ENCODE data around the gene EXOC3L4.

Gene EXOC3L4

DNA sequence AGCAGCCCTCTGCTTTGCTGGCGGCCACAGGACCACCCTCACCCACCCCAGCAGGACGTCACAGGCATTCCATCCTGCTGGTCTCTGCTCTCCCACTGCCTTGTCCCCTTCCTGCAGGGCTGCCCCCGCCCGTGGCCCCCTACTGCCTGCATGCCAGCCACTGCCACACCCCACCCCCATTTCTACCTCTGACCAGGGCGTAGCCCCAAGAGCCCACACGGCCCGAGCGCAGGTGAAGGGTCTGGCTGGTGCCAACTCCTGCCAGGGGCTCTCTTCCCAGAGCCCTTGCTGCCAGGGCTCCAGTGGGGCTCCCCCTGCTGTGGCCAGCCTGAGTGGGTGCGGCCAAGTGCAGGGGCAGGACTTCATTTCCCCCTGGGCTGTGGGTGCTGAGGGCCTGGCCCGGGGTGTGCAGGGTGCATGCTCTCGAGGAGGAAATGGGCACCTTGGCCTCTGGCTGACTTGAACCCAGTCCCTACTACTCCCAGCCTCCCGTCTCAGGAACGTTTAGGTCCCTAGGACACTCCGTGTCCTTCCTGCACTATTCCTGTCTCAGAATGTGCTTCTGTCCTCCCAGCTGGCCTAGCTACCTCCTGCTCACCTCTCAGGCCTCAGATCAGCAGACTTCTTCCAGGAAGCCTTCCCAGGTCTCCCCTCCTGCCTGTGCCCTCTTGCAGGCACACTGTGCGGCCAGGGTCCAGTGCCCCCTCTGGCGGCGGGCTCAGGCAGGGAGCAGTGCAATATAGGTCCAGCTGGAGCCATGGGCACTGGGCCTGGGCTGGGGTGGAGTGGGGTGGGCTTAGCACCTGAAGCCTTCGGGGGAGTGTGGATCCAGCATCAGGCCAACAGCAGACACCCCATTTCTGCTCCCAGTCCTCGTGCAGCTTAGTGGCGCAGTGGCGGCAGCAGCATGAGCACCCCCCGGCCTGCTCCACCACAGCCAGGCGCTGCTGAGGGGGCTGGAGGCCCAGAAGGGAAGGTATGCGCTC, 9.1 kb upstream of the EXOC3L4 start:
- WGBS = 83% methylated on average over 24 of the region's 24 CpGs
- H3K4me1 ChIP-seq (ENCODE audit: insufficient read depth, low read length) = no peaks in the 10 kb centered on the region
- H3K9me3 ChIP-seq (ENCODE audit: insufficient read depth, low read depth, low read length) = no peaks in the 10 kb centered on the region
- H3K36me3 ChIP-seq (ENCODE audit: insufficient read depth, low read length) = no peaks in the 10 kb centered on the region
- peaks cover 50% of the 10 kb centered on the region for H3K27me3 ChIP-seq (ENCODE audit: insufficient read depth, low read length)
- H3K4me3 ChIP-seq (ENCODE audit: low read length) = no peak overlapping the region
- no peak overlapping the region for H3K27ac ChIP-seq (ENCODE audit: low read depth, low read length)
- no peak overlapping the region for H3K9ac ChIP-seq (ENCODE audit: low read depth, low read length)

DNA sequence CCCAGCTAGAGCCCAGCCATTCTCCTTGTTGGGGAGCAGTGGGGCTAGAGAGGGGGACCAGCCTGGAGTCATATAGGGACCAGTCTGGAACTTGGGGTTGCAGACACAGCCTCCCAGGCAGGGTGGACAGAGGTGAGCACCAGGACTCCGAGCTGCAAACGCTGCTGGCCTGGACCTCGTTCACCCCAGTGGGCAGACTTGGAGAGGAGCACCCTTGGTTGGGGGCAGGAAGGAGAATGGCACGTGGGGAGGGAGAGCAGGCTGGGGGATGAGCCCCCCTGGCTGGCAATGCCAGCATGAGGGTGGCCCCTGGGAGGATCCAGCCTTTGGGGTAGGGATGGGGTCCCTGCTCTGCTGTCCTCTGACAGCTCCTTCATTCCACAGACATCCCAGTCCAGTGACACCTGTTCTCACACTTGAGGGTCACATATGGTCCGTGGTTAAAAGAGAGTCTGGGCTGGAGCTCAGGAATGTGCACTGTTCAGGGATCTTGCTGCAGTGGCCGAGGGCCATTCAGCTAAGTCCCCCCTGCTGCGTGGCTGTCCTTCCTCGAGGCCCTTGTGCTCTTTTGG, 7.7 kb upstream of the EXOC3L4 start:
- Histone ChIP-seq H3K36me3 (ENCODE audit: insufficient read depth, low read length) (no peaks in the 10 kb centered on the region), H3K27me3 (ENCODE audit: insufficient read depth, low read length) (peaks cover 49% of the 10 kb centered on the region), H3K27ac (ENCODE audit: low read depth, low read length) (no peak overlapping the region), H3K9me3 (ENCODE audit: insufficient read depth, low read depth, low read length) (no peaks in the 10 kb centered on the region), H3K4me3 (ENCODE audit: low read length) (no peak overlapping the region), H3K4me1 (ENCODE audit: insufficient read depth, low read length) (no peaks in the 10 kb centered on the region), H3K9ac (ENCODE audit: low read depth, low read length) (no peak overlapping the region)
- whole genome bisulfite sequencing = 86% methylated on average over 8 of the region's 8 CpGs

- Histone ChIP-seq H3K4me1 (ENCODE audit: insufficient read depth, low read length) (no peaks in the 10 kb centered on the region), H3K36me3 (ENCODE audit: insufficient read depth, low read length) (no peaks in the 10 kb centered on the region), H3K9me3 (ENCODE audit: insufficient read depth, low read depth, low read length) (no peaks in the 10 kb centered on the region), H3K27me3 (ENCODE audit: insufficient read depth, low read length) (peaks cover 45% of the 10 kb centered on the region), H3K27ac (ENCODE audit: low read depth, low read length) (no peak overlapping the region), H3K9ac (ENCODE audit: low read depth, low read length) (no peak overlapping the region), H3K4me3 (ENCODE audit: low read length) (no peak overlapping the region)
- 68% methylated on average over 13 of the region's 13 CpGs for WGBS
These were observed 7.1 kb upstream of the EXOC3L4 start for GRCh38 chr14:103087343-103087835.

- no peaks in the 10 kb centered on the region for H3K4me1 ChIP-seq (ENCODE audit: insufficient read depth, low read length)
- no peaks in the 10 kb centered on the region for H3K36me3 ChIP-seq (ENCODE audit: insufficient read depth, low read length)
- no peak overlapping the region for H3K27ac ChIP-seq (ENCODE audit: low read depth, low read length)
- no peak overlapping the region for H3K9ac ChIP-seq (ENCODE audit: low read depth, low read length)
- H3K27me3 ChIP-seq (ENCODE audit: insufficient read depth, low read length) = peaks cover 32% of the 10 kb centered on the region
- WGBS = 93% methylated on average over 6 of the region's 6 CpGs
- H3K9me3 ChIP-seq (ENCODE audit: insufficient read depth, low read depth, low read length) = no peaks in the 10 kb centered on the region
- H3K4me3 ChIP-seq (ENCODE audit: low read length) = no peak overlapping the region
These were observed 5.6 kb upstream of the EXOC3L4 start for GRCh38 chr14:103088921-103089320.

- H3K27me3 ChIP-seq (ENCODE audit: insufficient read depth, low read length) = peaks cover 24% of the 10 kb centered on the region
- no peak overlapping the region for H3K27ac ChIP-seq (ENCODE audit: low read depth, low read length)
- 88% methylated on average over 28 of the region's 28 CpGs for WGBS
- H3K4me1 ChIP-seq (ENCODE audit: insufficient read depth, low read length) = no peaks in the 10 kb centered on the region
- no peaks in the 10 kb centered on the region for H3K36me3 ChIP-seq (ENCODE audit: insufficient read depth, low read length)
- no peak overlapping the region for H3K9ac ChIP-seq (ENCODE audit: low read depth, low read length)
- H3K4me3 ChIP-seq (ENCODE audit: low read length) = no peak overlapping the region
- H3K9me3 ChIP-seq (ENCODE audit: insufficient read depth, low read depth, low read length) = no peaks in the 10 kb centered on the region
These were observed 4.9 kb upstream of the EXOC3L4 start for GRCh38 chr14:103089386-103090335.

- no peak overlapping the region for H3K9ac ChIP-seq (ENCODE audit: low read depth, low read length)
- H3K27me3 ChIP-seq (ENCODE audit: insufficient read depth, low read length) = peaks cover 20% of the 10 kb centered on the region
- H3K4me1 ChIP-seq (ENCODE audit: insufficient read depth, low read length) = no peaks in the 10 kb centered on the region
- no peaks in the 10 kb centered on the region for H3K36me3 ChIP-seq (ENCODE audit: insufficient read depth, low read length)
- no peaks in the 10 kb centered on the region for H3K9me3 ChIP-seq (ENCODE audit: insufficient read depth, low read depth, low read length)
- H3K4me3 ChIP-seq (ENCODE audit: low read length) = peak overlapping the region; percentile 56
- no peak overlapping the region for H3K27ac ChIP-seq (ENCODE audit: low read depth, low read length)
- 89% methylated on average over 10 of the region's 12 CpGs for WGBS
These were observed 4.0 kb upstream of the EXOC3L4 start for GRCh38 chr14:103090481-103091020.

GRCh38 chr14:103091041-103091882, 3.3 kb upstream of the EXOC3L4 start:
- Histone ChIP-seq H3K36me3 (ENCODE audit: insufficient read depth, low read length) (no peaks in the 10 kb centered on the region), H3K27me3 (ENCODE audit: insufficient read depth, low read length) (peaks cover 20% of the 10 kb centered on the region), H3K4me3 (ENCODE audit: low read length) (peak overlapping the region; percentile 56), H3K9ac (ENCODE audit: low read depth, low read length) (no peak overlapping the region), H3K9me3 (ENCODE audit: insufficient read depth, low read depth, low read length) (no peaks in the 10 kb centered on the region), H3K27ac (ENCODE audit: low read depth, low read length) (no peak overlapping the region), H3K4me1 (ENCODE audit: insufficient read depth, low read length) (no peaks in the 10 kb centered on the region)
- 11% methylated on average over 63 of the region's 69 CpGs for WGBS

DNA sequence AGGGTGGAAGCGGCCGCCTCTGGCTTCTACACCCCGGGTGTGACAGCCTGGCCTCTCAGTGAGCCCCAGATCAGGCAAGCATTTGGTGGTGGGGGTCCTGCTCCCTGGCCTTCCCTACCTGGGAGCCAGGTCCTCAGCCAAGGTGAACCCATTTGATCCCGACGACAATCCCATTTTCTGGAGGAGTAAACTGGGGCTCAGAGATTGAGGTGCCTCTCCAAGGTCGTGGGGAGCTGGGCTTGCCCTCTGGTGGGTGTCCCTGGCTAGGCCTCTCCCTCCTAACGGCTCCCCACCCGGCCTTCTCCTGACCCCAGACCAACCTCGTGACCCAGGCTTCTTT, 2.7 kb upstream of the EXOC3L4 start:
- Histone ChIP-seq H3K9me3 (ENCODE audit: insufficient read depth, low read depth, low read length) (no peaks in the 10 kb centered on the region), H3K27me3 (ENCODE audit: insufficient read depth, low read length) (peaks cover 20% of the 10 kb centered on the region), H3K36me3 (ENCODE audit: insufficient read depth, low read length) (no peaks in the 10 kb centered on the region), H3K27ac (ENCODE audit: low read depth, low read length) (no peak overlapping the region), H3K9ac (ENCODE audit: low read depth, low read length) (no peak overlapping the region), H3K4me3 (ENCODE audit: low read length) (peak overlapping the region; percentile 56), H3K4me1 (ENCODE audit: insufficient read depth, low read length) (no peaks in the 10 kb centered on the region)
- 60% methylated on average over 9 of the region's 9 CpGs for WGBS

DNA sequence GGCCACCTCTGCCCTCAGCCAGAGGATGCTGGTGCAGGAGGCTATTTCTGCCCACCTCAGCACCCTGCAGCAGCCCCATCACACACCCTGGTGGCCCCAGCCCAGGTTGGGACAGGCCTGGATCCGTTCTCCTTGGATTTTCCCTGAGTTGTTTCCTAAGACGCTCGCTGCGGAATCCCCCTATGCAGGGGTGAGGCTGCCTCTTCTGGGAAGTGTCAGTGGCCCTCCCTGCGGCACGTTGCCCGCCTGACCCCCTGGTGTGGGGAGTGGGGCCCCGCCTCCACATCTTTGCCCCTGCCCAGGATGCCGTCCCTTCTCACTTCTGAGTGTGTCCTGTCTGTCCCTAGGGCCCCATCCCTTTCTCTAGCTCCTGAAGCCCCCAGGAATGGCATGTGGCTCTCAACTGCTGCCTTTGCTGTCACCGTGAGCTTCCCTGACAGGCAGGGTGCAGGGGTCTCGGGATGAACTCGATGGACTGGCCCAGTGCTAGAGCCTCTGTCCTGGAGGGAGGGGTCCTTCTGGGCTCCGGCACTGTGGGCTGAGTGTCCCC, 594 bp upstream of the EXOC3L4 start:
- WGBS = 60% methylated on average over 13 of the region's 13 CpGs
- H3K9ac ChIP-seq (ENCODE audit: low read depth, low read length) = no peak overlapping the region

More for the DNA sequence above, 594 bp upstream of the EXOC3L4 start:
- H3K36me3 ChIP-seq (ENCODE audit: insufficient read depth, low read length) = no peaks in the 10 kb centered on the region
- peaks cover under 1% of the 10 kb centered on the region; the same call in 1 of the 2 replicates for H3K4me1 ChIP-seq (ENCODE audit: insufficient read depth, low read length)
- no peak overlapping the region for H3K4me3 ChIP-seq (ENCODE audit: low read length)
- H3K9me3 ChIP-seq (ENCODE audit: insufficient read depth, low read depth, low read length) = no peaks in the 10 kb centered on the region
- H3K27ac ChIP-seq (ENCODE audit: low read depth, low read length) = no peak overlapping the region
- peaks cover 20% of the 10 kb centered on the region for H3K27me3 ChIP-seq (ENCODE audit: insufficient read depth, low read length)

Measured in HUES64 (cell line).